Stimulated activated naive CD8-positive, alpha-beta T cell treated with anti-CD3 and anti-CD28 coated beads, Interleukin-15, Interleukin-2, amounts not matched to agents 100 U/mL and 50 U/mL, for 24 hours (primary cell): ENCODE data around the gene RPL37A.

ENCODE experiments used
- ATAC-seq: fragments of 150-1000 bp; cut with Tn5 transposase; one replicate; pipeline ENCODE4 v1.10.0; 2021
- DNase-seq: peaks from one replicate; pipeline ENCODE4 v3.0.0; 2021

RPL37A gene

DNA sequence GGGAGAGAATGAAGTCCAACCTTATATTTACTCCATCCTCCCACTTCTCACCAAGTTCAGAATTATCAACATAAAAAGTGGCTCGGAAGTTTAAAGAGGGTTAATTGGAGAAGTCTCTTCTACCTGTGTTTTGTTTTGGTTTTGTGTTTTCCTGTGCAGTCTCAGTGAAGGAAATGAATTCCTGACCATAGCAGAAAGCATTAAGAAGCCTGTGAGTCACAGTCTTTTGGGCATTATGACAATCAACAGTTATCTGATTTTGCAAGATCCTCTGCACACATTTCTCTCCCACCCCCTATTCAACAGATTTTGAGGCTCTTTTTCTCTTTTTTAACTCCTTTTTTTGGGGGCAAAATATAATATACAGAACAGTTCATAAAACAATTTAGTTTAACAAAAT, 8.6 kb upstream of the RPL37A start:
- DNase-seq, result no peak

DNA sequence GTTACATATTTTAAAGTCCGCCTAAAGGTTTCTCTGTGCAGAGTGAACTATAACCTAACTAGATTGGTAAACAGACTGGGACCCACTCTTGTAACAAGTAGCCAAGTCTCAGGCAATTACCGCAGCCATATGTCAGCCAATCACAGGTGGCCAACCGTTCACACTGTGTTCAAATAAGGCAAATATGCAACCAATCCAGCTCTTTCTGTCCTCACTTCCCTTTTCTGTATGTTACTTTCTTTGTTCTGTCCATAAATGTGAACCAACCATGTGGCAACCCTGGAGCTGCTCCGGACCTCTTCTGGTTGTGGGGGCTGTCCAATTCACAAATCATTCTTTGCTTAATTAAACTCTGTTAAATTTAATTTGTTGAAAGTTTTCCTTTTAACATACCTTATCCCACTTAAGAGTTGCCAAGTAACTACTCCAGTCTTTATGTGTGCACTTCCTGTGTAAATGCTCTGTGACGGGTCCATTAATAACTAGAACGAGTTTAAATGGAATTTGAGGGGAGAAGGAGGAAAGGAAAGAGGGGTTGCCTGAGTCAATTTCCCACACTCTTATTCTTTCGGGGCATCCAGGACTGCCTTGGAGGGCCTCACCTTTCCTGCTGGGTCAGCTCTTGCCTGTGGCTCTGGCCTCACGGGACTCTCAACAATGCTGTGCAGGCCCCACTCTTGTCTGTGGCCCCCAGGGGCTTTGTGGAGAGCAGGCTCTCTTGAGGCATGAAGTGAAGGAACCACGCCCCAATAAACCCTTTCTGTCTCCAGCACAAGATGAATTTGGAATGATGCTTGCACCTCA, 6.6 kb upstream of the RPL37A start:
- DNase-seq, result no peak
- ATAC-seq, result no peak

More for the DNA sequence above, 8.6 kb upstream of the RPL37A start:
- ATAC-seq, result no peak

DNA sequence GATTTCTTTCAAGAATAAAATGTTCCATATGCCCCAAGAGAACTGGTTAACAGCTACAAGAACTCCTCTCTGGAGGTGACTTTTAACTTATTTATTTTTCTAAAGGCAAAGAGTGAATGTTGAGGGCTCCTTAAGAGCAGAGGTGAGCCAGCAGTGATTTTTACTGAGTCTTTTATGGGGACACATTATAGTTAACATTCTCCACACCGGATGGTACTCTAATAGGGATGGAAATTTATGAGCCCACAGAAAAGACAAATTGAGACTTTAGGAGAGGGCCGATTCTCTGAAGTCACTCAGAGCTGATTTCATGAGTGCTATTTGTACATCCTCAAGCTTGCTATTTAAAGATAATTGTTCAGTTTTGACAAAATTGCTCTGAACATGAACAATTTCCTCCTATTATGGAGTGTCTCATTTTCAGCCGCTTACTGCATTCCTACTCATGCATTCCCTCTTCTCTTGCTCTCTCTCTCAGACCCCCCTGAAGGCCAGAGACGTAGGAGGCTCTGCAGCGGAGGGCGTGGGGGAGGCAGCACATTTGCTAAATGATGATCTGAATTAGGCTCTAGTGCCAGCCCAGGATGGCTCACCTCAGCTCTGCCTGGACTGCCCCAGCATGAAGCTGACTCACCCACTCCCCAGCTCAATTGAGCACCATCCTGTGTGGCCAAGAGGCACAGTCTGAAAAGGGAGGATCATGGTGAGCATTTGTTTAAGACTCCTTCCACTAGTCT, 5.9 kb upstream of the RPL37A start:
- ATAC-seq (peak; percentile 76), DNase-seq (no peak)

DNA sequence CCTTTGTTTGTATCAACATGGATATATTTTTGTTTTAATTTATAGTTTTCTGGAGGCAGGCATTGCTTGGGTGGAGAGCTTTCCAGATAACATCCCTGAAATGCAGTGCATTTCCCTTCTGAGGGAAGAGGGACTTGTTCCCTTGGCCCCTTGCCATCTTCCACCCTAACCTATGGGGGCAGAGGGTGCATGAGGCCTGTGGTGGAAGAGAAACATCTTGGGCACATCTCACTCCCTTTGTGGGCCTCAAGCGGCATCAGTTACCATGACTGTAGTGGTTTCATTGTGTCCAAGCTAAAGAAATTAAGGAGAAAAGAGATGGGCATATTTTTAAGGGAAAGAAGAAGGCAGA, 5.3 kb upstream of the RPL37A start:
- no peak for ATAC-seq
- DNase-seq, result no peak

DNA sequence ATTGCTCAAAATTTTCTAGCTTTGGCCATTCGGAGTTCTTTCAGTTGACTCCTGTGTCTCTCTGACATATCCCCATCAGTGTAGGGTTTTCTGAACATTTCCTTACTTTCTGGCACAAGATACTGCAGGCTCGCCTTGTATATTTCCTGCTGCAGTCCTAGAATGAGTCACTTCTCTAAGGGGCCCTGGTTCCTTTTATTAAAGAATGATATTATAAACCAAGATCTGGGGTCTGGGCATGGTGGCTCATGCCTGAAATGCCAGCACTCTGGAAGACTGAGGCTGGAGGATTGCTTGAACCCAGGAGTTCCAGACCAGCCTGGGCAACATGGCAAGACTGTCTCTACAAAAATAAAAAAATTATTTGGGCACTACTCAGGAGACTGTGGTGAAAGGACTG, 3.0 kb upstream of the RPL37A start:
- no peak for DNase-seq

DNA sequence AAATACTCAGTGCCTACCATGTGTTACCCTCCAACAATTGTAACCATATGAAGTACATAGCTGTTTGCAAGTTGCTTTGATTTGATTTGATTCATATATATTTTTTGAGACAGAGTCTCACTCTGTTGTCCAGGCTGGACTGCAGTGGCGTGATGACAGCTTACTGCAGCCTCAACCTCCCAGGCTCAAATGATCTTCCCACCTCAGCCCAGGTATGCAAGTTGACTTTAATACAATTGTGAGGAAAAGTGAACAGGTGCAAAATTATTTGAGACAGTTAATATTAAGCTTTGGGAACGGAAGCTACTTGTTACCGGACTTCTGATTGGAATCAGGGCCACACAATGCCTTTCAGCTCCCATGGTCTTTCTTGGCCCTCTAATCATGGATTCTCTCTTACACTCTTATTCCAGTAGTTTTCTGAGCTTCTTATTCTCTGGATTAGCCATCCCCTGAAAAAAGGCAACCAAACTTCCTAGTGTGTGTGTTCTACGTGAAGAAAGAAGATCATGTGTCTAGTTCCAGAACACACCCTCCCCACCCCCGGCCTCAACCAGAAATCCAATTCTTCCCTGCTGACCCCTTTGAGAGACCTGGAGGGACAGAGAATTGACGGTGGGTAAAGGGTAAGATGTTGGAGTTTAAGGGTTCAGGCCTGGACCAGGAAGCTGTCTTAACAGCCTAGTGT, 1.1 kb upstream of the RPL37A start:
- DNase-seq, result no peak
- ATAC-seq, result no peak

More for the DNA sequence above, 3.0 kb upstream of the RPL37A start:
- ATAC-seq, result no peak

DNA sequence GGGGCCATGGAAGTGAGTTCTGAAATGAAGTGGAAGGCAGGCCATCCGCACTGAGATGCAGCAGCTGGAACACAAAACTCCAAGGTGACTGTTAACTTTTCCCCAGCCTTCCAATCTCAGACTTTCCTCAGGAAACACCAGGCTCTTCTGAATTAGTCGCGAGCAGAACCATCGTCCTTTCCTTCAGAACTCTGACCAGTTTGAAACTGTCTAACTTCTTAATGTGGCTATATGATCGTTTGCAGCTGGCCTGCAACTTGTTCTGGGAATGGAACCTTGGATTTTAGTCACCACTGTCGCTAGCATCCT, 620 bp upstream of the RPL37A start:
- ATAC-seq (no peak), DNase-seq (no peak)

DNA sequence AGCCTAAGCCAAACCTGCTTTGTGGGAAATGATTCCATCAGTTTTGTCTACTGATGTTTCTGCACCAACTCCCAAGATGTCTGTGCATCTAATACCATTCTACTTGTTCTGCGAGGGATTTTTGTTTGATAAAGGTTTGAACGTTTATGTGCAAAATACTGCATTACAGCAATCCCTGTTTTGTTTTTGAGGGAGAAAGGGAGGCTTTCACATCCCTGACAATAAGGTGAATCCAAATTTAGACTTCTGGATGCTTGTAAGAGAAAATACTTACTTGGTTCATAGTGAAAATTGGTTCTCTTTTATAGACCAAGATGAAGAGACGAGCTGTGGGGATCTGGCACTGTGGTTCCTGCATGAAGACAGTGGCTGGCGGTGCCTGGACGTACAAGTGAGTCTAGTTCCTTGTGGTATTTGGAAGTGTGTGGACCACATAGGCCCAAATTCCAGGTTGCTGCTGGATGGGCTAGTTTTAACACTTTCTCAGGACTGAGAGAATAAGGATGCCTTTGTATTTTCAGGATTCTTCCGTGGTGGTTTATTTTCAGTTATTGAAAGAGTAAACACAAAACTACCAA, 1.1 kb downstream of the RPL37A start:
- DNase-seq (no peak), ATAC-seq (no peak)

DNA sequence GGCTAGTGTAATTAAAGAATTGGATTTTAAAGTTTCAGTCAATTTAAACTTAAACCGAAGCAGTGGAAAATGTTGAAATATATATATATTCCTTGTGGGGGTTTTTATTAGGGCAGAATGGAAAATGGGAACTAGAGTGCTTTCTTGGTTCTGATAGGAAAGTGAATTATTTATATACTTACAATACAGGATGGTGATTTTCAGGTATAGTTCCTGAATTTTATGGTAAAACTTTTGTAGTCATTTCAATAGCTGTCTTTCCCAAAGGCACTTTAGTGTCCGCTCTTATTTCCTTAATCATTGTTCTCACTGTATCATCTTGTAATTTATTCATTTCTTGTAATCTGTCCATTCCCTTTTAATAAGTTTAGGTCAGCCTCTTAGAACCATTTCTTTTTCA, 1.9 kb downstream of the RPL37A start:
- ATAC-seq (no peak), DNase-seq (no peak)

DNA sequence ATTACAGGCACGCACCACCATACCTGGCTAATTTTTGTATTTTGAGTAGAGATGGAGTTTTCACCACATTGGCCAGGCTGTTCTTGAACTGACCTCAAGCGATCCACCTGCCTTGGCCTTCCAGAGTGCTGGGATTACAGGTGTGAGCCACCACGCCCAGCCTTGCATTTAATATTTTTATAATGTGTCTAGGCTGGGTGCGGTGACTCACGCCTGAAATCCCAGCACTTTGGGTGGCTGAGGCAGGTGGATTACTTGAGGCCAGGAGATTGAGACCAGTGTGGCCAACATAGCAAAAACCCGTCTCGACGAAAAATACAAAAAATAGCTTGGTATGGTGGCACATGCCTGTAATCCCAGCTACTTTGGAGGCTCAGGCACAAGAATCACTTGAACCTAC, 3.2 kb downstream of the RPL37A start:
- DNase-seq, result no peak

DNA sequence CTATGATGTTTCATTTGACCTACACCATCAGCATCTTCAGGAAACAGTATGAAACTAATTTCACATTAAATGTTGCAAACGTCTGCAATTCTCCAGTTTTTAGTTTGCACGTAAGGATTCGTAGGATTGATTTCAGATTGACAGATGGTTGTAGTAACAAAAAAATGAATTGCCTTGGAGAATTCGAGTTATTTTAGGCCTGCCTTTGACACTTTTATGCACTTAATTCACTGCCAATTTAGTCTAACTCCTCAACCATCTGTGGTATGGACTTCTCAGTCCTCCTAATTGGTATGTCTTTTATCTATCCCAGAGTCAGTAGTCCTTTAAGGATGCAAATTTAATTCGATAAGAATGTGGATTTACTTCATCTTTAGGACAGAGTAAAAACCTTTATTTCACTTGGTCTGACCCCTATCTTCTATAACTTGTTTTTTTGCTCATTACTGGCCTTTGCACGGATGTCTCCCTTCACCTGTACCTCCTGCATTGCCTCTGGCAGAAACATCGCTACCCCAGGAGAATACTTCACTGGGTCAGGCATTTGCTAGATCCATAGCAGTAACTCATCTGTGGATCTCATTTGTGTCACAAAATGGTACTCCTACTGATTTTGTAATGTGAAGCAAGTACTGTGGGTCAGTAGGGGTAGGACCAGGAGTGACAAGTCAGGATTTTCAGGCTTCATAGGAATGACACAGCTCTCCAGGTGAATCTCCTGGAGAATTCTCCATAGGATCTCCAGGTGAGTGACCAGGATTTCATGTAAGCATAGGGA, 3.9 kb downstream of the RPL37A start:
- ATAC-seq (no peak), DNase-seq (no peak)

More for the DNA sequence above, 3.2 kb downstream of the RPL37A start:
- no peak for ATAC-seq

DNA sequence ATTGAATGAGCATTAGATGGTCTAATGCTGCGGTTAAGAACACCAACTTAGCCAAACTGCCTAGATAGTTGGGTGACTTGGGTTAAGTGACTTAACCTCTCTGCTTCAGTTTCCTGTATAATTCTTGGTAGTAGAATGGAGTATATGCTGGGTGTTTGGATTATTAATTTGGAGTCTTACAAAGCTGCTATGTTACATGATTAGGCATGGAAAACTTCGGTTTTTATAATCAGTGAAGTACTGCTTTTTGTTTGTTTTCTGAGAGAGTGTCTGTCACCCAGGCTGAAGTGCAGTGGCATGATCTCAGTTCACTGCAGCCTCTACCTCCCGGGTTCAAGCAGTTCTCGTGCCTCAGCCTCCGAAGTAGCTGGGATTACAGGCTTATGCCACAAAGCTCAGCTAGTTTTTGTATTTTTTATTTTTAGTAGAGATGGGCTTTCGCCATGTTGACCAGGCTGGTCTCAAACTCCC, 4.5 kb downstream of the RPL37A start:
- ATAC-seq, result no peak
- DNase-seq, result no peak

DNA sequence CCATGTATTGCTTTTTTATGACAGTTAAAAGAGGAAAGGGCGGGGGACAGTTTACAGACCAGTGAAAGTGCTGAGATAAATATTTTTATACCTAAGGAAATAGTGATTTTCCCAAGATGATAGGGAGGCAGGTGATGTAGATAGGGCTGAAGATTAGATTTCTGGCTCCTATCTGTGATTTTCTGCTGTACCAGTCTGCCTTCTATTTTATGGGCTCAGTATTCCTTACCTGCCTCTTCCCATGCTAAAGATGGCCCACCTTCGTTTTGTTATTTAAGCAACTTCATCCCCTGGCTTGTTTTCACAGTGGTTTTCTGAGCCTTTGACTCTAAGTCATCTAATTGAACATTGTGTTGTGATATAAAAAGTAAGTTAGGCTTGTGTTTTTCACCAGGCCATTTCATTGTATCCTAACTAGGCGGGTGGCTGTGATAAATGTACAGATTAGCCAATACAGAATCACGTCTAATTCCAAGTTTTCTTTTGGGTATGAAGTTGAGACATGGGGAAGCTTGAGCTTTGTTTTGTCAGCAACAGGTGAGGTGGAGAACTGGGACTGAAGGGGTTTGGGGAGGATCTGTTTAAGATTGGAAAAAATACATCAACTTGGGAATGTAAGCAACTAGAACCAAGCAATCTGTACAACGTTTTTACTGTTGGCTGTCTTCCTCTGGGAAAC, 5.2 kb downstream of the RPL37A start:
- ATAC-seq, result no peak
- no peak for DNase-seq

DNA sequence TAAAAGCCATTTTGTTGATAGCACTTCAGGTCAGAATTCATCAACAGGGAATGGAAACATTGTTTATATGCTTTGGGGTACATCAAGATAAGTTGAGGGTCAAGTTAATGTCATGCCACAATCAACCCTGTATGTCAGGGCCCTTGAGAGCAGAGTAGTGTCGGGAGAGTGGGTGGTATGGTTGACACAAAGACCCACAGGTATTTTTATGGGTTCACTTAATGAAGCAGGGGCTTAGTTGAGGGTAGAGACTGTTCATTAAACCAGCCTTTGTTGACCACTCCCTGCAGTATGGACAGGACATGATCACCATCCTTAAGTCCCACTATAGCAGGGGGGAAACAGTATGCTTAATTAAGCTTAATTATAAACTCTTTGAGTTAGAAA, 5.7 kb downstream of the RPL37A start:
- ATAC-seq, result no peak
- DNase-seq, result no peak

DNA sequence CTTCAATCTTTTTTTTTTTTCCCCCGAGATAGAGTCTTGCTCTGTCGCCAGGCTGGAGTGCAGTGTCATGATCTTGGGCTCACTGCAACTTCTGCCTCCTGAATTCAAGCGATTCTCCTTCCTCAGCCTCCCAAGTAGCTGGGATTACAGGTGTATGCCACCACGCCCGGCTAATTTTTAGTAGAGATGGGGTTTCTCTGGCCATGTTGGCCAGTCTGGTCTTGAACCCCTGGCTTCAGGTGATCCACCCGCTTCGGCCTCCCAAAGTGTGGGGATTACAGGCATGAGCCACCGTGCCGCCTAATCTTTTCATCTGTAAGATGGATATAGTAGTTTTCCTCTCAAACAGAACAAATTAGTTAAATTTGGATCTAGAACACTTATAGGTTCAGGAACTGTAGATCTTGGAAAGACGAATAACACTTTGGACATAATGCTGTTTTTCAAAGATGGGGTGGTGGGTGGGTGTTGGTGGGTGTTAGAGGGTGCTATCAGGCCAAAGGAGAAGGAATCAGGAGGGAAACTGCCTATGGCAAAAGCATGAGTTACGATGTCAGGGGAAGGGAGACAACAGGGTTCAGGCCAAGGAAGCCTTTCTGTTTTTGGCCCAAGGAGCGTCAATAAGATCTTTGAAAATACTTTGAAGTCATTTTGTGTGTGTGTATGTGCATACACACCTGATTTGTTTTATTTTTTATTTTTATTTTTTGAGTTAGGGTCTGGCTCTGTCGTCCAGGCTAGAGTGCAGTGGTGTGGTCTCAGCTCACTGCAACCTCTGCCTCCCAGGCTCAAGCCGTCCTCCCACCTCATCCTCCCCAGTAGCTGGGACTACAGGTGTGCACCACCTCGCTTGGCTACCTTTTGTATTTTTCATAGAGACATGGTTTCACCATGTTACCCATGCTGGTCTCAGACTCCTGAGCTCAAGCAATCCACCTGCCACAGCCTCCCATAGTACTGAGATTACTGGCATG, 6.8 kb downstream of the RPL37A start:
- peak; percentile 24 for ATAC-seq

DNA sequence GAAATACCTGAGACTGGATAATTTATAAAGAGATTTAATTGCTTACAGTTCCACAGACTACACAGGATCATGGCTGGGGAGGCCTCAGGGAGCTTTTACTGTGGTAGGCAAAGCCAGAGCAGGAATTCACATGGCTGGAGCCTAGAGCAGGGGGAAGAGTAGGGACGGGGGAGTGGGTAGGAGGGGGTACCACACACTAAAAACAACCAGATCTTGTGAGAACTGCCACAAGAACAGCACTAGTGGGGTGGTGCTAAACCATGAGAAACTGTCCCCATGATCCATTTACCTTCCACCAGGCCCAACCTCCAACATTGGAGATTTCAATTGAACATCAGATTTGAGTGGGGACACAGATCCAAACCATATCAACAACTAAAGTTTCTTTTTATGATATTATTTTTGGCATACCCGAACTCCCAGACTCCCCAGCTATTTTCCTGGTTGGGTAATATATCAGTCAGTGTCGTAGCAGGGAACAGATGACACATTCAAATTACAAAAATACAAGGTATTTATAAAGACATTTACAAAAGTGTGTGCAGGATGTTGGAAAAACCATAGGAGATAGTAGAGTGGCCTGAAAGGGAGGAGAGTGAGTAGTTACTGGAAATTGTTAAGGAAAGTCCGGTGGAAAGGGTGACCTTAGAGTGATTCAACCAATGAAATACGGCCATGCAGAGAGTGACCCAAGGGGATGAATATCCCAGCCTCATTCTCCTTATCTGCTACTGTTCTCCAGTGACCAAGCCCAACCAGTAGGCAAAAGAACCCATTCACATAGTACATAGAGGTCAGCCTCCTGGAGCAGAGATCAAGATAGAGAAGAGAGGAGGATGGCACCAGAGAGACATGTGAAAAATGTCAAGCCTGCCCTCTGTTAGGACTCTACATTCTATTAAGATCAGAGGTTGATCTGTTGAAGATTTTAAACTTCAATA, 8.8 kb downstream of the RPL37A start:
- ATAC-seq (peak; percentile 9), DNase-seq (no peak)

More for the DNA sequence above, 6.8 kb downstream of the RPL37A start:
- no peak for DNase-seq

DNA sequence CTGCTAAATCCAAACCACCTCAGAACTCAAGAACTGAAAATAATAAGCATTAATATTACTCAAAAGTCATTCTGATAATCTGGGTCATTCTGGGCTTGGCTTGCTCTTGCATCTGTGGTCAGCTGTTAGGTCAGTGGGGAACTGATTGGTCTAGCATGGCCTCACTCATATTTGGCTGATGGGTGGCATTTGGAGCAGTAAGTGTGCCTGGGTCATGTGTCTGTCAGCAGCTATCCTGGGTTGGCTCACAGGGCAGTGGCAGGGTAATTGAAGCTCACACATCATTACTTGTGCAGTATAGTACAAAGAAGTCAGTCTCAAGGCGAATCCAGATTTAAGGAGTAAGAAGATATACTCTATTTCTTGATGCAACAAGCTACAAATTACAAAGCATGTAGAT, 9.6 kb downstream of the RPL37A start:
- DNase-seq, result no peak
- no peak for ATAC-seq

DNA sequence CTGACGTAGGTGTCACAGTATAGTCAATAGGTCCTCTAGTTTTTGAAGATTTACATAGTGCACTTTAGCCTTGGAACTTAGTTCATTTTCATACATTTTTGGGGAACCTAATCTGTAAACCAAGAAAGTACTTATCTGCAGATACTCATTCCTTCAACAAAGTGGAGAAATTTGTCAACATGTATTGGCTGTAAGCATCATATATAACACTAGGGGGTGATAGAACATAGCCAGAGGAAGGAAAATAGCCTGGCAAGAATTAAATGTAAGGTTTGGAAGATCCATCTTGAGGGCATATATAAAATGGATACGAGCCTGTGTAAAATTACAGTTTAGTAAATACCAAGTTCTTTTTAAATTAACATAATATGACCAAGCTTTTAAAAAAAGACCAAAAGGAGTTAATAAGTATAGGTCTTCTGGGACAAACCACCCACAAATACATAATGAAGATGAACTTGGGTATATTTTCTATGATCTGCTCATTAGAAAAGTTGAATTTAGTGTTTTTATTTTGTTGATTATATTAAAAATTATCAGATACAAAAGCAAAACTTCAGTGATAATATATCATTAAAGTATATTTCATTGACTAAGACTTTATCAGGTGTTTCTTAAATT, 18.2 kb downstream of the RPL37A start:
- no peak for ATAC-seq
- DNase-seq, result no peak
